HG03520 (cell line): ENCODE results near the gene PMVK.
"Not testable (repeated sequence)": the region's sequence is repeated elsewhere in the genome, so short reads cannot be mapped to it uniquely, and the experiment has no call there.

Experiments used
- ATAC-seq: cut with Tn5 transposase; IDR thresholded peaks from one replicate; pipeline ENCODE4 v1.9.1; 2021; ENCODE audit warnings: mild to moderate bottlenecking, moderate library complexity; ENCODE audit not compliant: unreplicated experiment

The PMVK gene

GRCh38 chr1:154925335-154926170 lies 11.0 kb downstream of the PMVK start:
- no peak for ATAC-seq

DNA sequence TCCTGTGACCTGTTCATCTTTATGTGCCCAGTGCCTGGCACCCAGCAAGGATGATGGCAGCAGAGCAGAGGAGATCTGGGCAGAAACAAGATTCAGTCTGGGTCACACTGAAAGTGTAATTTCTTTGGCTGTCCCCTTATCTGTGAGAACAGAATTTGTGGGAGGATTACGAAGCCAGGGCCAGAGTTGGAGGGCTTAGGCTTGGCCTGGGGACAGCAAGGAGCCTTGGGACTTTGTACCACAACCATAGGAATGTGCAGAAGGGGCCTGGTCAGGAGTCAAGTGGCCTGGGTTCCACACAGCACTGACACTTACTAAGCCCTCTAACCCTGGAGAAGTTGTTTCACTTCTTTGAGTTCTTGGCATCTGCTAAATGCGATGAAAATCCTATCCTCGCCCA lies 12.8 kb downstream of the PMVK start:
- no peak for ATAC-seq

GRCh38 chr1:154913273-154913672 lies 23.2 kb downstream of the PMVK start:
- no peak for ATAC-seq

DNA sequence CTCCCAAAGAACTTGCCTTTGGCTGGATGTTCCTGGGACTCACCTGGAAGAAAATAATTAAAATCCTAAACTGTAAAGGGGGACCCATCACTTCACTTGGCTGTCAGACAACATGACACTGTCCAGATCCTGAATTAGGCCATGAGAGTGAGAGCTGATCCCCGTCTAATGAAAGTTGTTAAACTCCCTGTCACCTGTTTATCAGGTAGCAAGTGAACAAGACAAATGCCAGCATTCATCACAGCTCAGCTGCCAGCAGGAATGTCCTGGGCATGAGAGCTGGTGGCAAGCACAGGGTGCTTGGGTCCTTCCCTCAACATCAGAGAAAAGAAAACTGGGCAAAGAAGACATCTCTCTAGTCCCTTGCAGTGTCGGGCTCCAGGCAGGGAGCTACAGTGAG lies 23.8 kb downstream of the PMVK start:
- ATAC-seq, result no peak

GRCh38 chr1:154911691-154912550 lies 24.6 kb downstream of the PMVK start:
- no peak for ATAC-seq

GRCh38 chr1:154910851-154911250 lies 25.7 kb downstream of the PMVK start:
- no peak for ATAC-seq

DNA sequence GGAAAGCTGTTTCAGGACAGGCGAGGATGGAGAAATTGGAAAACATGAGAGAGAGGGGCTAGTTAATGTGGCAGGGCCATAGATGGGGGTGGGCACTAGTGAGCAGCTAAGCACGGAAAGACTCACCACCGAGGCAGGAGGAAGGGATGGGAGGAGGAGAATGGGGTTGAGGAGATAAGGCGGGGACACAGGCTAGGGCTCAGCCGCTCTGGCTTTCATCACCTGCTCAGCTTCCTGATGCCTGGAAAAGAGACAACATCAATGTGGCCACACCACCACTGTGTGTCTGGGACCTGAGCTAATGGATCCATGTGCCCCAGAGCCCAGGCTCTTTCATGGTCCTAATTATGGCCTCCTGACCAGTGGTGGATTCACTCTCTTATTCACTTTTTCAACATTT lies 27.6 kb downstream of the PMVK start:
- no peak for ATAC-seq

GRCh38 chr1:154908129-154908528 lies 28.4 kb downstream of the PMVK start:
- ATAC-seq, result not testable (repeated sequence)

DNA sequence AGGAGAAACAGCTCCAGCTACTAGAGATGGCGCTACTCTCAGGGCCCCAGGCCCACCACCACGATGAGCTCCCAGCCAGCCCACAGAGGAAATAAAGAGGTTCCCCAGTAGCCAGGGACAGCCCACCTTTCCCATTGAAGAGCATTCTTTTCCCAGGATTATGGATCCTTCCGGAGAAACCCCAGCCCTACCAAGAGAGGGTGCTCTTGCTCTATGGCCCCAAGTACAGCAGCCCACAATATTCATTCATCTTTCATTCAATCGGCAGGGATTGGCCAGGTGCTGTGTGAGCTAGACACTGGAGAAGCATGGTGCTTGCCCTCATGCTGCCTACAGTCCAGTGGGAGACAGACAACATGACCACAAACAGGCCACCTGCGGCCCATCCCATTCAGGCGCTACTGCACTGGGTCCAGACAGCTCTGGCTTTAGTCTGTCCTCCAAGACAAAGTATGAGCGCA lies 29.9 kb downstream of the PMVK start:
- no peak for ATAC-seq

GRCh38 chr1:154902938-154903566 lies 33.5 kb downstream of the PMVK start:
- no peak for ATAC-seq

- no peak for ATAC-seq
These were observed 34.9 kb downstream of the PMVK start for GRCh38 chr1:154901591-154901990.

- ATAC-seq, result no peak
These were observed 37.5 kb downstream of the PMVK start for GRCh38 chr1:154899041-154899440.

- no peak for ATAC-seq
These were observed 39.7 kb downstream of the PMVK start for GRCh38 chr1:154896771-154897286.

DNA sequence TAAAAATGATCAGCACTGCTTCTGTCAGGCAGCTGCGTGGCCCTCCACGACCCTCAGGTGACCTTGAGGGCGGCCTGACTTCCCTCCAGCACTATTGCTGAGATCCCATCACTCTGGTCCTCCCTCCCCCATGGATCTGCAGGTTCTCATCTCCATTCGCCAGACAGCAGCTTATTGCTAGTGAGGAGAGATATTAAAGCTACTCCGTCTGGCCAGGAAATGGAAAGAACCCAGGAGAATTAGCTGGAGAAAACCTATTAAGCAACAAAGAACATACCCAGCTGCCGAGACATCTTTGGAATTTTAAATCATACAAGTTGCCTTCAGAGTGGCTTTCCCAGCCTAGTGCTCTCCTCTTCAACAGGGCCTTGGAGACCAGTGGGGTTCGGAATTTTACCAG lies 40.7 kb downstream of the PMVK start:
- no peak for ATAC-seq

- no peak for ATAC-seq
These were observed 45.1 kb downstream of the PMVK start for GRCh38 chr1:154891452-154891851.

- ATAC-seq, result no peak
These were observed 47.8 kb downstream of the PMVK start for GRCh38 chr1:154888757-154889156.

DNA sequence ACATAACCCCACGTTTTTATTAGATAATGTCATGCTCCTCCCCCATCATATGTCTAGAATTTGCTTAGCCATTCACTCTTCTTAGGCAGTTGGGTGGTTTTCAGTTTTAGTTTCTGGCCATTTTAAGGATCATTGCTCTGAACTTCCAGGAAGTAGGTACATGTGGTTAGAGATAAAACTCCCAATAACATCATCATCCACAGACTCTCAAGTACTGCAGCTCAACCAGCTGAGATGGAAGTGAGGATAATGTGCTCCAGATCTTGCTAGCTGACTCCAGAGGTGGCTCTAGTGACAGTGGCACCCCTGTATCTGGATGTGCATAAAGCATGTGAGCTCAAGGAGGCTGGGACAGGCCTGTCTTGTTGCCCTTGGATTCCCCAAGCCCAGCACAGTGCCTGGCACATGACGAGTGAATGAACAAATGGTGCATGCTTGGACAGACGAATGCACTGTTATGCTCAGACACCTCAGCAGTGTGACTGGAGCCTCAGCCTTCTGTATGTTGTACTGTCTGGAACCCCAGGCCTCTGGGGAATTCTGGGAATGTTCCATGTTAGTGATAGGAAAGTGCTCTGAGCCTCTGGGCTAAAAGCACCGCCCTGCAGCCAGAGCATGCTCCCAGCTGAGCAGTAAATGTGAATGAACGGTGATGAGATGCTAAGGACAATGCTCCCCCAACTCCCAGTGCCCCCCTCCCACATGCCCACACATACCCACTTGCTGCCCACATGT lies 50.1 kb downstream of the PMVK start:
- no peak for ATAC-seq

DNA sequence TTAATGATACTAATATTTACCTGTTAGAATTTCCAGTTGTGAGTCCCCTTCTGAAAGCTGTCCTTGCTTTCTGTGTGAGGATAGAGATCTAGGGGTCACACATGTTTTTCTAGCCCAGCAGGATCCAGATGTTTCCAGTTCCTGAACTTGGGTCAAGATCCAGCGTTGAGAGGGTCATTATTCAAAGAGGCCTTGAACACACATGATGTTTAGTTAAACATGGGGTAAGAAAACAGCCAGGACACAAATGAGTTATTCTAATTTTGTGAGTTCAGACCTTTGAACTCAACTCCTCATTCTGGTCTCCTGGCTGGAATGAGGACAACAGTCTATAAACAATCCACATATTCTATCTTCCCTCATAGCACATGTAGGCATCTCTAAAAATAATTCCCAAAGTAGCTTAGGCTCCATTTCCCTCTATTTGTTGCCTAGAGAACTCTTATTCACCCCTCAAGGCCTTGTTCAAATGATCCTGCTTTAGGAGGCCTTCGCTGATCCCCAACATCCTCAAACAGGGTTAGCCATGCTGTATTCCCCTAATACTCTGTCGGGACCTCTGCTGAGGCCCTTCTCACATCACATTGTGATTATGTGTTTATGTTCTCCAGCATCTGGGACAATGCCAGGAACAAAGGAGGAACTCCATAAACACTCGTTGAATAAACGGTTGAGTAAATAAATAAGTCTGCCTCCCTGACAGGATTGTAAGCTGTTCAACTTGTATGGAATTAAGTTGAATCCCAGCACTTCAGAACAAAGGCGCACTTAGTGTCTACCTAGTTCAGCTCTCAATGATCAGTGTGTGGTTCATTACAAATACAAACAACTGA lies 51.4 kb downstream of the PMVK start:
- ATAC-seq, result no peak
